ENCODE data around the gene SHFL. TPM values are rescaled to one million over a fixed set of nuclear protein-coding genes. Genes with fewer than 3 reads are reported as not detected.

SHFL gene
- total RNA-seq, 4 donors from 2014 or later, result 8.6 to 36.7 (median 25.6) TPM

DNA sequence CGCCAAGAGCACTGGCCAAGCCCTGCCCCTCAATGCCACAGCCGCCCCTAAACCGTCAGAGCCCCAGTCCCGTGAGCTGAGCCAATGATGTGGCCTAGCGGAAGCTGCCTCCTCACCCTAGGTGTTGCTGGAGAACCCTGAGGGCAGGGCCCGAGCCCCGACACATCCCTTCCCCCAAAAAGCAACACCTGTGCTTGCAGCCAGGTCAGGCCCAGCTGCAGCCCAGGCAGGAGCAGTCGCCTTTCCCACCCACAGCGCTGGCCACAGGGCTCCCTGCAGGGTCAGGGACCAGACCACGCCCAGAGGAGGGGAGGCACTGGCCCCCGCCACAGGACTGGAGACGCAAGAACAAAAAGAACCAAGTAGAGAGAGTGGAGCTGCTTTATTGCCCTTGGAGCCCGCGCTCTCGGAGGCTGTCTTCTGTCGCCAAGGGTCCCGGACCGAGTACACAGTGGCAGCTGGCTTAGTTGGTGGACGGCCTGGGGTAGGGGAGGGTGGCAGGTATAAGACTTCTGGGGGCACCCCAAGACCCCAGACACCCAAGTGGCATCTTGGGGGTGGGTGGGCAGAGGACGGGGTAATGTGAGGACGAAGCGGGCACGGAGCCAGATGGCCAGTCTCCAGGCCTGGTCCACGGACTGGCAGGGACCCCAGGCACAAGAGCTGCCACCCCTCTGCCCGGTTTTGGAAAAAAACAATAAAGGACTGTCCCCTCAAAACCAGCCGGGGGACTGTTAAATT, 28.7 kb downstream of the SHFL start:
- no peak for TF ChIP-seq CTCF (IDR thresholded peaks at IDR 0.05; ENCODE audit: low read depth)

GRCh38 chr19:10115392-10116084, 29.4 kb downstream of the SHFL start:
- TF ChIP-seq CTCF (IDR thresholded peaks at IDR 0.05; ENCODE audit: low read depth), result no peak

GRCh38 chr19:10116085-10116865, 30.2 kb downstream of the SHFL start:
- no peak for TF ChIP-seq CTCF (IDR thresholded peaks at IDR 0.05; ENCODE audit: low read depth)

DNA sequence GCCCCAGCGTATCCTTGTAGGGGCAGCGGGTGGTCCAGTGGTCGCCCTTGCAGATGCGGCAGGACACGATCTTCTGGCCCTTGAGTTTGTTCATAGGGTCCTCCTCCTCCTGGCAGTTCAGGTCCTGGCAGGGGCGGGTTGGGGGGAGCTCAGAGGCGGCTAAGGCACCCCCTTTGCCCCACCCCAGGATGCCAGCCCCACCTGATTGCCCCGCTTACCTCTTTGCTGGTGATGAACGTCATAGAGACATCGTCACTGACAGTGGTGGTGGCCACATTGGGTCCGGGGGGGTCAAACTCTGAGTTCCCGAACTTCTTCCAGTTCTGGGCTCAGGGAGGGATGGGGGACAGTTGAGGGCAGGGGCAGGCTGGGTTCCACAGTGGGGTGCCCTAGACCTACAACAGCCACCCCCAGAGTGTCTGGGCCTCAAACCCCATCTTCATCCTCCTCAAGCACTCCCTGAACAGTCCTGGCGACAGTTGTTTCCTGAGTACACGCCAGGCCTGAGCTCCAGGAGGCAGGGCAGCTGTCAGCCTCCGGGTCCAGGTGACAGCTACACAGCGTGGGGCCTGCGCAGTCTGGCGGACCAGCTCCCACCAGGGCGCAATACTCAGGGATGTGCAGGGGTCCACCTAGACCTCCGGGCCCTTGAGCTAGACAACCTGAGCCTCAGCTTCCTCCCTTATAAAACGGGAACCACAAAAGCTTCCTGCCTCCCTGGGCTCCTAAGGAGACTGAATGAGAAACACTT, 30.9 kb downstream of the SHFL start:
- no peak for TF ChIP-seq CTCF (IDR thresholded peaks at IDR 0.05; ENCODE audit: low read depth)

DNA sequence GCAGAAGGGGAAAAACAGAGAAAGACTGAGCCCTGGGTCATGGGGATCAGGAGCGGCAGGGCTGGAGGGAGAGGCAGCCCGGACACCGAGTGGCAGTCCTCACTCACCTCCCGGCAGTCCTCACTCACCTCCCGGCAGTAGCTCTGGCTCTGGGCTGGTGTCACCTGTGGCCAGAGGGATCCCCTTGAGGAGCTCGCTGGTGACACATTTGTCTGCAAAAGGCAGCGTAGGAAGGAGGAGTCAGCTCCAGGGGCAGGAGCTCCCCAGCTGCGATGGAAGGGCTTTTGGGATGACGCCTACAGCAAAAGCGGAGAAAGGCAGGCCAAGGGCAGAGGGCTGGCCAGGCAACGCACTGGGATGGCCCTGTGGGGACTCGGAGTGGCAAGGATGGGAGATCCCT, 32.8 kb downstream of the SHFL start:
- TF ChIP-seq CTCF (IDR thresholded peaks at IDR 0.05; ENCODE audit: low read depth), result no peak

DNA sequence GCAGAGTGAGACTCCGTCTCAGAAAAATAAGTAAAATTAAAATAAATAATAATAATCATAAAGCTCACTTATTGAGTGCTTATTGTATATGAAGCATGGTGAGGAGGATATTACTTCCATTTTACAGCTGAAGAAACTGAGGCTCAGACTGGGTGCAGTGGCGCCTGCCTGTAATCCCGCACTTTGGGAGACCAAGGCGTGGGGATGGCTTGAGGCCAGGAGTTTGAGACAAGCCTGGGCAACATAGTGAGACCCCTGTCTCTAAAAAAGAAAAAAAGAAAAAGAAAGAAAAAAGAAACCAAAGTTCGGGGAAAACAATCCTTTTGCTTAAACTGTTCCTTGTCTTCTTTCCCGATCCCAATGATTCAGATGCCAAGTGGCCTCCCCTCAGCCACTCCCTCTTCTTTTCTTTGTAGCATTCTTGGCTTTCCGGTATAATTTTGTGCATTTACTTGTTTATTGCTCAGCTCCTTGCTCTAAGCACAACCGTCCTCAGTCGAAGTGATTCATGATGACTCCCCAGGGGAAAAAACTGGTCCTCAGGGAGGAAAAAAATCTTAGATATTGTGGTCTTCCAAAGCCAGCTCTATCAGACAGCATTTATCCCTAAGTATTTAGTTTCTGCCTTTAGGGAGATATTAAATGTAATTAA, 34.5 kb downstream of the SHFL start:
- no peak for TF ChIP-seq CTCF (IDR thresholded peaks at IDR 0.05; ENCODE audit: low read depth)

Measured in subcutaneous adipose tissue (tissue), 4 donors.